Smooth muscle cell (in vitro differentiated cells): Measurements from ENCODE around the gene SECTM1. TPM values are rescaled to one million over a fixed set of nuclear protein-coding genes. Genes with fewer than 3 reads are reported as not detected.

ENCODE experiments used
- DNase-seq: peaks from one replicate; lab custom pipeline; 2025; ENCODE audit not compliant: unreplicated experiment; lab: John Stamatoyannopoulos, UW
- H2AFZ ChIP-seq: fragments of 200-600 bp; sonication (generic); 2 replicates; pipeline ENCODE4 v1.6.0; 2016; ENCODE audit warnings: antibody characterized with exemption, low read depth, mild to moderate bottlenecking
- H3F3A ChIP-seq: fragments of 200-600 bp; sonication (generic); 2 replicates; pipeline ENCODE4 v1.6.0; 2017; ENCODE audit warnings: antibody characterized with exemption, low read depth
- H3K27ac ChIP-seq: fragments of 200-600 bp; sonication (generic); 2 replicates; pipeline ENCODE4 v1.5.1; 2016; ENCODE audit warnings: low read depth, mild to moderate bottlenecking
- H3K27me3 ChIP-seq: fragments of 200-600 bp; sonication (generic); 2 replicates; pipeline ENCODE4 v1.6.1; 2016; ENCODE audit warnings: low read depth, mild to moderate bottlenecking
- H3K36me3 ChIP-seq: fragments of 200-600 bp; sonication (generic); 2 replicates; pipeline ENCODE4 v1.5.1; 2016; ENCODE audit warnings: low read depth
- H3K4me1 ChIP-seq: fragments of 200-600 bp; sonication (generic); 2 replicates; pipeline ENCODE4 v1.5.1; 2016; ENCODE audit warnings: low read depth
- H3K4me2 ChIP-seq: fragments of 200-600 bp; sonication (generic); 2 replicates; pipeline ENCODE4 v1.6.0; 2016; ENCODE audit warnings: mild to moderate bottlenecking
- H3K4me3 ChIP-seq: fragments of 200-600 bp; sonication (generic); 2 replicates; pipeline ENCODE4 v1.5.1; 2016; ENCODE audit warnings: mild to moderate bottlenecking
- H3K79me2 ChIP-seq: fragments of 200-600 bp; sonication (generic); 2 replicates; pipeline ENCODE4 v1.6.0; 2016; ENCODE audit warnings: low read depth, mild to moderate bottlenecking
- H3K9ac ChIP-seq: fragments of 200-600 bp; sonication (generic); 2 replicates; pipeline ENCODE4 v1.6.0; 2016; ENCODE audit warnings: low read depth
- H3K9me3 ChIP-seq: fragments of 200-600 bp; sonication (generic); replicated peaks from 2 replicates; pipeline ENCODE4 v1.5.1; 2016; ENCODE audit warnings: low read depth
- H4K20me1 ChIP-seq: fragments of 200-600 bp; sonication (generic); 2 replicates; pipeline ENCODE4 v1.6.0; 2016; ENCODE audit warnings: low read depth
- CTCF ChIP-seq: fragments of 200-600 bp; sonication (generic); IDR thresholded peaks from 2 replicates; pipeline ENCODE4 v1.5.1; 2017; ENCODE audit warnings: borderline replicate concordance, mild to moderate bottlenecking, antibody characterized with exemption; ENCODE audit not compliant: insufficient read depth, poor library complexity, severe bottlenecking
- WGBS: methylation state at CpG from one replicate; pipeline ENCODE4 v1.1.7; 2016; ENCODE audit warnings: low lambda C conversion rate; 5-methylcytosine and 5-hydroxymethylcytosine counted together
- polyA plus RNA-seq: library from polyadenylated mRNA; unstranded; fragments of >200 nt; fragmentation: Nextera tagmentation; extraction: Ambion mirVana; gene quantifications from 2 replicates; pipeline ENCODE4 v1.2.1, GENCODE V29; 2016
- total RNA-seq: library from RNA; depleted of rRNA; stranded (reverse); fragments of >200 nt; gene quantifications from 2 replicates; pipeline ENCODE4 v1.2.3, GENCODE V29; 2014

Gene SECTM1
- total and polyA plus RNA-seq, 2 experiments from 2014 or later: 0.49 TPM; not detected in 1

- H3K27me3 ChIP-seq: peaks cover 26% of the 10 kb centered on the region
These were observed 42.6 kb upstream of the SECTM1 start for GRCh38 chr17:82376042-82376730.

GRCh38 chr17:82375359-82376041, 41.9 kb upstream of the SECTM1 start:
- peaks cover 32% of the 10 kb centered on the region for H3K27me3 ChIP-seq
- WGBS: 96% methylated on average over 32 of the region's 46 CpGs

More at GRCh38 chr17:82376042-82376730, 42.6 kb upstream of the SECTM1 start:
- Histone ChIP-seq H3K36me3 (no peaks in the 10 kb centered on the region), H3K27ac (no peak overlapping the region), H3K9ac (no peak overlapping the region), H3K4me2 (no peak overlapping the region), H2AFZ (no peak overlapping the region), H4K20me1 (no peaks in the 10 kb centered on the region), H3K4me3 (no peak overlapping the region), H3K9me3 (no peaks in the 10 kb centered on the region), H3K4me1 (no peaks in the 10 kb centered on the region), H3K79me2 (no peaks in the 10 kb centered on the region), H3F3A (no peaks in the 10 kb centered on the region)
- TF ChIP-seq CTCF: no peak
- WGBS: 86% methylated on average over 15 of the region's 16 CpGs
- DNase-seq: no peak

GRCh38 chr17:82374626-82375331, 41.2 kb upstream of the SECTM1 start:
- Histone ChIP-seq H3K79me2 (no peaks in the 10 kb centered on the region), H3K4me2 (no peak overlapping the region), H3K4me1 (no peaks in the 10 kb centered on the region), H3K4me3 (no peak overlapping the region), H3K36me3 (no peaks in the 10 kb centered on the region), H3K9ac (no peak overlapping the region), H2AFZ (no peak overlapping the region), H3K27ac (no peak overlapping the region), H3K9me3 (no peaks in the 10 kb centered on the region), H3F3A (no peaks in the 10 kb centered on the region), H3K27me3 (peaks cover 40% of the 10 kb centered on the region), H4K20me1 (no peaks in the 10 kb centered on the region)
- WGBS: 96% methylated on average over 71 of the region's 79 CpGs
- no peak for TF ChIP-seq CTCF
- no peak for DNase-seq

More at GRCh38 chr17:82375359-82376041, 41.9 kb upstream of the SECTM1 start:
- no peak overlapping the region for H3K9ac ChIP-seq
- H4K20me1 ChIP-seq: no peaks in the 10 kb centered on the region
- H3K27ac ChIP-seq: no peak overlapping the region
- H2AFZ ChIP-seq: no peak overlapping the region
- no peak for TF ChIP-seq CTCF
- DNase-seq: no peak
- no peaks in the 10 kb centered on the region for H3K9me3 ChIP-seq
- H3K36me3 ChIP-seq: no peaks in the 10 kb centered on the region
- no peak overlapping the region for H3K4me3 ChIP-seq
- no peaks in the 10 kb centered on the region for H3K79me2 ChIP-seq
- H3F3A ChIP-seq: no peaks in the 10 kb centered on the region
- no peak overlapping the region for H3K4me2 ChIP-seq
- H3K4me1 ChIP-seq: no peaks in the 10 kb centered on the region
